Activated CD8-positive, alpha-beta T cell treated with anti-CD3 and anti-CD28 coated beads for 36 hours (primary cell): ENCODE data around the gene PARD6G. TPM values are rescaled to one million over a fixed set of nuclear protein-coding genes. Genes with fewer than 3 reads are reported as not detected.

Experiments
- ATAC-seq: fragments of 200-7000 bp; cut with Tn5 transposase; one replicate; pipeline ENCODE4 v1.10.0; 2021; ENCODE audit warnings: mild to moderate bottlenecking, moderate library complexity
- CTCF ChIA-PET: fragments of 350-600 bp; sonication (Branson Sonifier 250); formaldehyde crosslinking; loops from one replicate; lab custom pipeline; 2021; ENCODE audit warnings: antibody characterized with exemption; lab: Charles Lee
- POLR2A ChIA-PET: fragments of 350-600 bp; sonication (Branson Sonifier 250); formaldehyde crosslinking; loops from one replicate; lab custom pipeline; 2021; ENCODE audit warnings: antibody characterized with exemption; lab: Charles Lee
- DNase-seq: peaks from one replicate; pipeline ENCODE4 v3.0.0-alpha.2; 2020
- H3K27ac Mint-ChIP-seq: one replicate; pipeline ENCODE4 v1.8.0; 2021; ENCODE audit warnings: mild to moderate bottlenecking, mixed read lengths
- H3K27me3 Mint-ChIP-seq: one replicate; pipeline ENCODE4 v1.8.0; 2021; ENCODE audit warnings: mixed read lengths
- H3K36me3 Mint-ChIP-seq: one replicate; pipeline ENCODE4 v1.8.0; 2021; ENCODE audit warnings: low read depth, mixed read lengths
- H3K4me1 Mint-ChIP-seq: one replicate; pipeline ENCODE4 v1.8.0; 2021; ENCODE audit warnings: low read depth, mixed read lengths
- H3K4me3 Mint-ChIP-seq: one replicate; pipeline ENCODE4 v1.8.0; 2021; ENCODE audit warnings: mild to moderate bottlenecking, moderate library complexity, mixed read lengths
- H3K9me3 Mint-ChIP-seq: one replicate; pipeline ENCODE4 v1.8.0; 2021; ENCODE audit warnings: mixed read lengths
- intact Hi-C: fragments of 100-400 bp; cut with micrococcal nuclease; formaldehyde crosslinking; loops from one replicate; pipeline ENCODE4 v1.10.0; 2022
- total RNA-seq, 2 experiments: library from RNA; stranded (reverse); gene quantifications; one replicate each; pipeline ENCODE4 v1.2.3, GENCODE V29; 2021
- TF ChIP-seq, protein P1 (sequence below): fragments of 200-600 bp; IDR thresholded peaks from one replicate; pipeline ENCODE4 v1.8.0; 2022; ENCODE audit warnings: antibody characterized with exemption, mild to moderate bottlenecking

The PARD6G gene
- total RNA-seq, 2 experiments from 2014 or later = 0.16 to 0.23 TPM

DNA sequence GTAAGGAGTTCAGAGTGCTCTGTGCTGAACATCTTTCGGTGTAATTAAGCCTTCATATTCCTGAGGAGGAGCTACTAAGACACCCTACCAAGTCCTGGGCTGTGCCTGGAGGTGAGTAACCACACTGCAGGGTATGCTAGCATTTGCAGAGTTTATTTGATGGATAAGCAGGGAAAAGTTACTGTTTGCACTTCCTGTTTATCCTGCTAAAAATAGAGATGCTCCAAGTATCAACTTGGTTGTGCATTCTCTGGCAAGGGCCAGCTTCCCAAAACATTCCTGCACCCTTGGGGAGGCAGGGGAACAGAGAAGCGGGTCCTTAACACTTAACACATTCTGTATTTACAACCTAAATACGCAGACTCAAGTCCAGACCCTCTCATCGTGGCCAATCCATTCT is 49.8 kb downstream of the PARD6G start:
- Mint-ChIP-seq H3K9me3 (no peaks in the 10 kb centered on the region), H3K27ac (no peak overlapping the region), H3K27me3 (peaks cover 23% of the 10 kb centered on the region), H3K36me3 (no peaks in the 10 kb centered on the region), H3K4me1 (peaks cover 19% of the 10 kb centered on the region), H3K4me3 (no peak overlapping the region)
- CTCF ChIA-PET = no interaction called here
- POLR2A ChIA-PET = no interaction called here
- intact Hi-C loops = no loop called here
- TF ChIP-seq, protein P1, sequence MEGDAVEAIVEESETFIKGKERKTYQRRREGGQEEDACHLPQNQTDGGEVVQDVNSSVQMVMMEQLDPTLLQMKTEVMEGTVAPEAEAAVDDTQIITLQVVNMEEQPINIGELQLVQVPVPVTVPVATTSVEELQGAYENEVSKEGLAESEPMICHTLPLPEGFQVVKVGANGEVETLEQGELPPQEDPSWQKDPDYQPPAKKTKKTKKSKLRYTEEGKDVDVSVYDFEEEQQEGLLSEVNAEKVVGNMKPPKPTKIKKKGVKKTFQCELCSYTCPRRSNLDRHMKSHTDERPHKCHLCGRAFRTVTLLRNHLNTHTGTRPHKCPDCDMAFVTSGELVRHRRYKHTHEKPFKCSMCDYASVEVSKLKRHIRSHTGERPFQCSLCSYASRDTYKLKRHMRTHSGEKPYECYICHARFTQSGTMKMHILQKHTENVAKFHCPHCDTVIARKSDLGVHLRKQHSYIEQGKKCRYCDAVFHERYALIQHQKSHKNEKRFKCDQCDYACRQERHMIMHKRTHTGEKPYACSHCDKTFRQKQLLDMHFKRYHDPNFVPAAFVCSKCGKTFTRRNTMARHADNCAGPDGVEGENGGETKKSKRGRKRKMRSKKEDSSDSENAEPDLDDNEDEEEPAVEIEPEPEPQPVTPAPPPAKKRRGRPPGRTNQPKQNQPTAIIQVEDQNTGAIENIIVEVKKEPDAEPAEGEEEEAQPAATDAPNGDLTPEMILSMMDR = no peak
- no peak for DNase-seq
- no peak for ATAC-seq

DNA sequence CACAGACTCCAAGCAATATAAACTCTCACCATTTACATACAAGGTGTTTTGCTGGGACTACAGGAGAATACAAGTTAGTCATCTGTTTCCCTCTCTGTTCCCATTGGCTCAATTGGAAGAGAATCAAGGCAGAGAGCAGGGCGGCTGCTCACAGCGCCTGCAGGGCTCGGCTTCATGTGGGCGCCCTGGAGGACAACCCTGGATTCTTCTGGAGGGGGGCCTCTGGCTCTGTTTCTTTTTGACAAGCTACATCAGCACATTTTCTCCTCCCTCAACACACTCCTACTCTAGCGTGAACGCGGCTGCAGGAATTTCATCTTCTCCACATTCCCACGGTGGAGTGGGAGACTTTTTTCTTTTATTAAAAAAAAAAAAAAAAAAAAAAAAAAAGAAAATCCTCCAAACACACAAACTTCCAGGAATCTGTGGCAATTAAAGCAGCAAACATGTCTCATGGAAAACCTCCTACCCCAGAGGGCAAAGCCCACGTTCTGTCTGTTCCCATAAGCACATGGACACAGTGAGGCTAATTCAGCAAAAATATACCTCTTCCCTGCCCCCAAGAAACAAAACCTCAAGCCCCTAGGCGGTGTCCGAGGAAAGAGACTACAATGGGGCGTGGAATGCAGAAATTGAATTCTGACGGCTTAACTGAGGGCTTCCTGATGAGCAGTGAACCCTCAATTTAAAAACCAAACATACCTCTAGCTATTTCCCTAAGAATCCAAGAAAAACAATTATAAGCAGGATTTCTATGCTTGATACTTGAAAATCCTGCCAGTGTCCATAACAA is 50.6 kb downstream of the PARD6G start:
- Mint-ChIP-seq H3K9me3 (no peaks in the 10 kb centered on the region), H3K4me3 (no peak overlapping the region), H3K27me3 (peaks cover 23% of the 10 kb centered on the region), H3K4me1 (peaks cover 13% of the 10 kb centered on the region), H3K27ac (no peak overlapping the region), H3K36me3 (no peaks in the 10 kb centered on the region)
- DNase-seq (no peak), ATAC-seq (no peak)
- intact Hi-C loops = no loop called here
- TF ChIP-seq, protein P1 = no peak
- ChIA-PET POLR2A (no interaction called here), CTCF (interaction anchor here (1.1 to 1.4 kb wide), 2 partner anchors 26 to 37 kb away, joined by 4 read pairs; no protein-coding TSS in a partner anchor)

DNA sequence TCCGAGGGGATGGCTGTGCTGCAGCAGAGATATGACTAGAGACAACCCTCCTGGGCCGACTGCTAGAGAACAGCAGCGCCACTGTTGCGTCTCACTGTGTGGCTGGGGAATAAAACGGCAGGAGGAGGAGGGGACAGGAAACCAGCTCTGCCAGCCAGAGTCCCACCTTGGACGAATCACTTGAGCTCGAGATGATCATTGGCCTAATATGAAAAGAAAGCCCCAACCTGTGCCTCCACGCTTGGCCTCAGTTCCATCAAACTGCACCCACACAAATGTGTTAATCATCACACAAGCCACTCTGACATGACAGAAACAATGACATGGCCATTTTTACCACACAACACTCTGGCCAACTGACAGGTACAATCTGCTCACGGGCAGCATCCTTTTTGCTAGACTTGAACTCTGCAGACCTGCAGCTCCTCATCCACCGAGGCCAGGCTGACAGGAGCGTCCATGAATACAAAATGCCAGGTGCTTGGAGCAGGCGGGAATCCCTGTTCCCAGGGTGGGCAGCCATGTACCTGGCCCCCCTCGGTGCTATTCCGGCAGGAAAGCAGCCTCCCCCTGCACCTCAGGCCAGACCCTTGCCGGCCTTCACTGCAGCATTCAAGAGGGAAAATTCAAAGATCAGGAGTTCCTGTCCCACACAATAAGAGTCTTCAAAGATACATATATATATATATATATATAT is 52.3 kb downstream of the PARD6G start:
- Mint-ChIP-seq H3K9me3 (no peaks in the 10 kb centered on the region), H3K4me1 (peaks cover 9% of the 10 kb centered on the region), H3K36me3 (no peaks in the 10 kb centered on the region), H3K27ac (no peak overlapping the region), H3K4me3 (no peak overlapping the region), H3K27me3 (peaks cover 21% of the 10 kb centered on the region)
- POLR2A ChIA-PET = no interaction called here
- DNase-seq = peak; percentile 34
- TF ChIP-seq, protein P1 = no peak
- CTCF ChIA-PET = no interaction called here
- intact Hi-C loops = no loop called here
- ATAC-seq = peak; percentile 85

DNA sequence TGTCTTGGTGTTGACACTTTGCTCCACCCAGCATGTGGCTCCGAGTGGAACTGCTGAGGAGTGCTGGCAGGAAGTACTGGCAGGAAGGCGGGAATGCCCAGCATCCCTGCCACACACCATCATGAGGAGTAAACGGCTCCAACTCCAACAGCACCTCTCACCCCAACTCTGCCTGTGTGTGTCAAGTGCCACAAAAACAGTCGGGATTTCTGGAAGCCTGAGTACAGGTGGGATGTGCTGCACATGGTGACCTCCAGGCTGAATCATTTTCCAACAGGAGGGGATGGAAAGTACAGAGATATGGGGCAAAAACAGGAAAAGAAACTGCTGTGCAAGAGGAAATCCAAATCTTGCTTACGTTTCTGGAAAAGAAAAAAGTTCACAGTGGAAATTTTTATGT is 53.6 kb downstream of the PARD6G start:
- Mint-ChIP-seq H3K27me3 (peaks cover 17% of the 10 kb centered on the region), H3K9me3 (no peaks in the 10 kb centered on the region), H3K27ac (no peak overlapping the region), H3K36me3 (no peaks in the 10 kb centered on the region), H3K4me1 (peaks cover 9% of the 10 kb centered on the region), H3K4me3 (no peak overlapping the region)
- TF ChIP-seq, protein P1 = no peak
- ChIA-PET POLR2A (no interaction called here), CTCF (interaction anchor here (1.2 kb wide), 1 partner anchor 36 kb away, joined by 3 read pairs; no protein-coding TSS in a partner anchor)
- ATAC-seq (no peak), DNase-seq (no peak)
- intact Hi-C loops = no loop called here
